ENCODE results near the gene CNPY1.

DNA sequence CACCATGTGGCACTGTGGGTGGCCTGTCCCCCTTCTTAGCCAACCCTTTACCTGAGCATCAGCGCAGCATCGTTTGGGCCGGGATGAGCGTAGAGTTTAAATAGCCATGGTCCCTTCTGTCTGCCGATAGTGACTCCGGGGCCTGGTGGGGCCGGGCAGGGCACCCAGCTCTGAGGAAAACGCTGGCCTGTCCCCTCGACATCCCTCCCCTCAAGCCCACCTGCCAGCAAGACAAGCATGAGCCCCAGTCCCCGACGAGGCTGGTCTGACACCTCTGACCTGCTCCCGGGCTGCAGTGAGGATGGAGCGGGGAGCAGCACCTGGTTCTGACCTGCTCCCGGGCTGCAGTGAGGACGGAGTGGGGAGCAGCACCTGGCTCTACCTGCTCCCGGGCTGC is 31.1 kb upstream of the CNPY1 start:
- TF ChIP-seq, protein P1, sequence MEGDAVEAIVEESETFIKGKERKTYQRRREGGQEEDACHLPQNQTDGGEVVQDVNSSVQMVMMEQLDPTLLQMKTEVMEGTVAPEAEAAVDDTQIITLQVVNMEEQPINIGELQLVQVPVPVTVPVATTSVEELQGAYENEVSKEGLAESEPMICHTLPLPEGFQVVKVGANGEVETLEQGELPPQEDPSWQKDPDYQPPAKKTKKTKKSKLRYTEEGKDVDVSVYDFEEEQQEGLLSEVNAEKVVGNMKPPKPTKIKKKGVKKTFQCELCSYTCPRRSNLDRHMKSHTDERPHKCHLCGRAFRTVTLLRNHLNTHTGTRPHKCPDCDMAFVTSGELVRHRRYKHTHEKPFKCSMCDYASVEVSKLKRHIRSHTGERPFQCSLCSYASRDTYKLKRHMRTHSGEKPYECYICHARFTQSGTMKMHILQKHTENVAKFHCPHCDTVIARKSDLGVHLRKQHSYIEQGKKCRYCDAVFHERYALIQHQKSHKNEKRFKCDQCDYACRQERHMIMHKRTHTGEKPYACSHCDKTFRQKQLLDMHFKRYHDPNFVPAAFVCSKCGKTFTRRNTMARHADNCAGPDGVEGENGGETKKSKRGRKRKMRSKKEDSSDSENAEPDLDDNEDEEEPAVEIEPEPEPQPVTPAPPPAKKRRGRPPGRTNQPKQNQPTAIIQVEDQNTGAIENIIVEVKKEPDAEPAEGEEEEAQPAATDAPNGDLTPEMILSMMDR (IDR thresholded peaks at IDR 0.05): no peak
- TF ChIP-seq POLR2A (IDR thresholded peaks at IDR 0.05): no peak

Data from thyroid gland (tissue), 4 donors.